GM21528 (cell line): ENCODE results near the gene NRAS.

ENCODE experiments used
- ATAC-seq: cut with Tn5 transposase; IDR thresholded peaks from one replicate; pipeline ENCODE4 v1.9.1; 2021; ENCODE audit warnings: mild to moderate bottlenecking, moderate library complexity; ENCODE audit not compliant: unreplicated experiment, low FRiP score

NRAS gene

DNA sequence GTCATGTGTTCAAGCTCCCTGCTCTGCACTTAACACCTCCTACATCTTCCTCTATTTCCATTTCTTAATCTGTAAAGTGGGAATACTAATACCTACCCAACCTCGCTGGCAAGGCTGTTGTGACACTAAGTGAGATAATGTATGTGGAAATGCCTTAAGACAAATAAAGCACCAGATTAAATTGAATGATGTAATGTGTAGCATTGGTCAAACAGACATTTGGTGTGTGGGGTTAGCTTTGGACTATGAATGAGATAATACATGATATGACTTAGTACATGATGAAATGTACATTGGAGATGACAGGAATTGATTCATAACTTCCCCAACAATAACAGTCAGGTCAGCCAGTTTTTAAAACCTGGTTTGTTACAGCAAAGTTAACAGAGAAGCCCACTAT lies 26.4 kb downstream of the NRAS start:
- ATAC-seq, result no peak

DNA sequence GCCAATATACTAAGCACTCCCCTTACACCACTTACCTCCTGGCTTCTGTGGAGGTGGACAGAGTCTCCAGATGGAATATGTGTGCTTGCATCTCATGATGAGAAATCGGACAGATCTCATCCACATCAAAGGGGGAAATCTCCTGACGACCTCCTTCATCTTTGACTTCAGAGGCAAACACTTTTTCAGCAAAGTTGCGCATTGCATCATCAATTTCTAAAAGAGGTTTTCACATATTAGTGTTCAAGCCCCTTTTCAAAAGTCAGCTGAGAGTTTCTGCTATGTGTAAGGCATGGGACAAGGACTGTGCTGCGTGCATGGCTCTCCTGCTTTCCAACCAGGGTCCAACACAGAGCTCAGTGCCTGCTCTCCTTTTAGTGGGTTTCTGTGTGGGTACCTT lies 28.0 kb downstream of the NRAS start:
- ATAC-seq, result no peak

DNA sequence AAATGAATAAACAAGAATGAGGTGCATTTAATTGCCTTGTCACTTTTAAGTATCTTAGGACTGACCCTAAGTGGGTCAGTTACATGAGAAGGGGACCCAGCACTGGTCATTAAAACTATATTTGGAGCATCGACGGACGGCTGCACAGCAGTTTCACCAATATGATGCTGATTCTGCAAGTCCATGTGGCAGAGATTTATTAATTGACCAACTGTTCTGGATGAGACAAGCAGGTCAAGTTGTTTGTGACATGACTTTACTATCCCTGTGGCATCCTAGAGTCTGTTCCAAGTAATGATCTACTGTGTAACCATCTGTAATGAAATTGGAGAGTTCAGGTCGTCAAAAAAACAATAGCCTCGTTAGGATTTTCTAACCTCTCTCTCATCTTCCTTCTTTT lies 30.7 kb downstream of the NRAS start:
- ATAC-seq, result no peak

DNA sequence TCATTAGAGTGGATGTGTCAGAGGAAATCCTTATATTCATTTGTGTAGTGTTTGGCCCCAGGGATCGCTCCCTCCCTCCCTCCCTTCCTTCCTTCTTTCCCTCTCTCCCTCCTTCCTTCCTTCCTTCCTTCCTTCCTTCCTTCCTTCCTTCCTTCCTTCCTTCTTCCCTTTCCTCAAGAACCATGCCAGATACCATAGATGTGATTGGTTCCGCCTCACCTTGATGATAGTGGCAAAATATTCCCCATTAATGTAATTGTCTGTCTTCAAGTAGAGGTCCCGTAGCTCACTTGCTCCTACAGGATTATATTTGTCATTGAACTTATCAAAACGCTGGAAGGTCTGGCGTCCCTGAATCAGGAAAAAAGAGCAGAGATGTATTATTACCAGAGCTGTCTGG lies 38.9 kb downstream of the NRAS start:
- ATAC-seq, result no peak

DNA sequence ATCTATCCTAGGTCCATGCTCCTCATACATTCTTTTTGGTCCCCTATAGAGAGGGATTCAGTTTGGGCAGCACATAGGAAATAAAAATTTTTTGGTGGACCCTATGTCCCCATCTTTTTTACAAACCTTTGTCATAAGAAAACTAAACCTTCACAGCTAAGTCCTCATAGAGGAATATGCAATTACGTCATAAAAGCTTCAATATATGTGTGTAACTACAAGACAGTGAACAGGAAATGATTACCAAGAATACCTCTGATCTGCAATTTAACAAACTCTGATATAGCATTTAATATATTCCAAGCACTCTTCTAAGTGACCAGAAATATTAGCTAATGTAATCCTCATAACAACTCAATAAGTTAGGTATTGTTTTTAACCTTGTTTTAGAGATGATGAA lies 40.5 kb downstream of the NRAS start:
- no peak for ATAC-seq

DNA sequence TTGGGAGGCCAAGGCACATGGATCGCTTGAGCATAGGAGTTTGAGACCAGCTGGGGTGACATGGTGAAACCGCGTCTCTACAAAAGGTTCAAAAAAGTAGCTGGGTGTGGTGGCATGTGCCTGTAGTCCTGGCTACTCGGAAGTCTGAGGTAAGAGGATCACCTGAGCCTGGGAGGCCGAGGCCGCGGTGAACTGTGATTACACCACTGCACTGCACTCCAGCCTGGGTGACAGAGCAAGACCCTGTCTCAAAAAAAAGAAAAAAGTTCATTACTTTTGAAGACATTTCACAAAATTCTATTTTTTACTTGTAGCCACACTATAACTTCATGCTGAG lies 44.7 kb downstream of the NRAS start:
- ATAC-seq, result no peak

DNA sequence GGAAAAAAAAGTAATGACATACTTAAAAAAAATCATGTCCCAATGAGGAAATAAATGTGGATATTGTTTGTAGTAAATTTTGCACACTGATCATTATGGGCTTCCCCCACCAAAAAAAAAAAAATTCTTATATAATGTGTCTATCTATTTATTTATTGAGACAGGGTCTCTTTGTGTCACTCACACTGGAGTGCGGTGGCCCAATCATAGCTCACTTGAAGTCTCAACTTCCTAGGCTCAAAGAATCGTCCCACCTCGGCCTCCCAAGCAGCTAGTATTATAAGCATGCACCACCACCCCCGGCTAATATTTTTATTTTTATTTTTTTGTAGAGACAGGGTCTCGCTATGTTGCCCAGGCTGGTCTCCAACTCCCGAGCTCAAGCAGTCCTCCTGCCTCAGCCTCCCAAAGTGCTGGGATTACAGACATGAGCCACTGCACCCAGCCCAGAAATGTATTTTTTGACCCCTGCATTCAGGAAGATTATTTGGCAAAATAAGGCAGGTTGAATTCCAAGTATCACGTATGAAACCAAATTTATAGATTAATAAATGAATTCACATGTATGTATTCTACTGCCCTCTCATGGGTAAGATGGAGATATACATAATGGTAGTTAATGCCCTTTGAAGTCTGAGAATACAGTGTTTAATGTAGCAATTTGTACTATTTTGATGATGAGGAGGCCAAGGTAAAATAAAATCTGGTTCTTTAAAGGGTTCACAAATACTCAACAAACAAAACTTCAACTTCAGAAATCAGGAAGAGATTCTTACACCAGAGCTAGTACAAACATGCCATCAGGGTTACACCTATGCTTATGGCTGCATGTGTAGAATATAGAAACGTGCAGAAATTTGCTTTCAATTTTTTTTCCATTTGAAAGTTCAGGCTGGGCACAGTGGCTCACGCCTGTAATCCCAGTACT lies 45.3 kb downstream of the NRAS start:
- ATAC-seq, result no peak

DNA sequence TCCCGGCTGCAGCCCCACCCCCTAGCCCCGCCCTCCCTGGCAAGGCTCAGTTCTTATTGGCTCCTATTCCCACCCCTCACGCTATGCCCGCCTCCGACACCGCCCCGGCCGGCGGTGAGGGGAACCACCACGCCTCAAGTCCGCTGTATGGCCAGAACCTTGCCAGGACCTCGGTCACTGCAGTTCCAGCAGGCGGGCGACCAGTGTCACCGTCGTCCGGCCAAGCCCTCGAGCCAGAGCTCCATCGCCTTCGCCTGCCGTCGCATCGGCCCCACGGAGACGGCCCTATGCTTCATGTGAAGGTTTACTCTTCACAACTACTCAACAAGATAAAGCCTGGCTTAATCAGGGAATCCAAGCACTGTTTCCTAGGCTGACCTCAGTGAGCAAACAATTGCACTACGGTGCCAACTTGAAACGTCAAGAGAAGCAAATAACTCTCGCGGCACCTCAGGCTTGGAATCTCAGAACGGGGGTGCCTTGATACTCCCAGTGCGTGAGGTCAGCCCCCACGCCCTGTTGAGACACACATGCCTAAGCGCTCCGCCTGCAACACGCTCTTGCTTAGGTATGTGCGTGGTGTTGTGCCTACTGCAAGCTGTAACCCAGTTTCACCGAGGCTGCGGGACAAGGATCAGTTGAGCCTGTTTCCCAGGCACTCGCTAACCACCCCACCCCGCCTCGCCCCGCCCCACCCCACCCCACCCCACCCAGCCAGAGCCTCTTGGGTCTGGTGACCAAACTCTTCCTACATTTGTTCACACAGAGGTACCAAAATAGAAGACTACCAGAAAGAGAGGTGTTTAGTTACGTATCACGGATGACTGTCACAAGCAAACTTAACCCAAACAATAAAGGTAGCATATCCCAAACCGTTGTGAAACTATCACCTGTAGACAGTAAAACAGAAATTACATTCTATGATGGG lies 46.2 kb downstream of the NRAS start:
- ATAC-seq, result peak; percentile 98

DNA sequence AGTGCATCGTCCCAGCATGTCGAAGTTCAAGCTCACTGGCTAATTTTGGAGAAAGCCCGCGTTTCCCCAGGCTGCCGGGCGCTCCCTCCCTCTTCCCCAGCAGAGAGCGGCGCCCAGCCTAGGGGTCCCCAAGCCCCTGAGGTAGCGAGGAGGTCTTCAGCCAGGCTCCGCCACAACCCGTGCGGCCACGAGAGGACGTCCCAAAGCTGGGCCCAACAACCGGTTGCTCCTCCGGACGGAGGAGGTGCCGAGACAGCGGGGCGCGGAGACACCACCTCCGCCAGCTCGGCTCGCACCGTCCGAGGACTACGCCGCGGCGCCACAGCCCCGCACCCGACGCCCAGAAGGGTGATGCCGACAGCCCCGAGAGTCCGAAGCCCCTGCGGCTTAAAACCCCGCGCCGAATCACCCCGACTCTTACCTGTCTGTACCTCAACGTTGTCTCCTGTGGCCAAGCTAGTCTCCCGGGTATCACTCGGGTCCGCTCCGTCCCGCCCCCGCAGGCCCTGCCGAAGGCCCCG lies 46.9 kb downstream of the NRAS start, which contains the start of gene DENND2C:
Gene DENND2C, minus strand, starts transcription at position 488 of the 521 bp plus-strand sequence. CDS start 44,065 bp downstream, outside the sequence.
- peak; percentile 69 for ATAC-seq

DNA sequence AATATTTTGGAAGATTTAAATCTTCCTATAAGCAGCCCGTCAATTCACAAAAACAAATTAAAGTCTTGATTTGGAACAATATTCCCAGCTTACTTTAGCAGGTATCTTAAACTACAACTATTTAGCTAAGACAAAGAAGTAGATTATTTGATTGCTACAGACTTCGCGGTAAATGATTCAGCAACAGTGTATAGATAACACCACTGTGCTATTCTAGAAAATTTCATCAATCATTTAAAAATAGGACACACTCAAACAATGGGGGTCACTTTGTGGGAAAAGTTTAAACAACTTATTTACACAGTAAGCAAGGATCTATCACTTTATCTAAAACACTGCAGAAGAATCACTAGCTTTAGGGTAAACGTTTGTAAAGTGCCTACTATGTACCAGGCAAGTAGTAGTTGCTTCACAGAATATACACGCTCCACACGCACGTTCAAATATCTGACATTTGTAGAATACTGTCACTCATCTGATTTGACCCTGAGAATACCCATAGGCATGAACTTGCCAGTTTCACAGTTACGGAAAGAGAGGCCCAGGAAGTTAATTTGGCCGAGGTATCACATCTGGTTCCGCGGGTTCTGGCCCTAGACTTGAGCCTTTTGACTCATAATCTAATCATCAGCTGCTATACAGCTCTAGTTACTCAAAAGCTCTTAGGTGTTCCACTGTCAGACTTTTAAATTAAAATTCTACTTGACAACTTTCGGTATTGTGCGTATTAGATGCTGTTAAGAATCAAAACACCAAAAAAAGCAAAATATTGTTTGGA lies 47.6 kb downstream of the NRAS start:
- ATAC-seq, result no peak

DNA sequence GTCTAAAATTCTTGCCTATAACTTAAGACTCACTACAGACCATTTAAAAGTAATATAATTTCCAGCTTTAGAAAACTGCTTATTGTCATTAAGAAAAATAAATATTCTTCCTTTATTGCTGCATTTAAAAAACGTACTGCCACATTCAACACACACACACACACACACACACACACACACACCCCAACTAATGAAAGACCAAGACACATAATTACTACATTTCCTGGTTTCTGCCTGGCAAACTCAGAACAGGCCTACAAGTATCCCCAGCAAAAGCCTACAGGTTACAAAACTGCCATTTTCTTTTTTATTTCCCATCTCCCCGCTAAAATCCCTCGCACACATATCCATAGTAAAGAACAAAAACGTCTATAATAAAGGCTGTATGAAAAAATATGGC lies 48.2 kb downstream of the NRAS start:
- no peak for ATAC-seq

DNA sequence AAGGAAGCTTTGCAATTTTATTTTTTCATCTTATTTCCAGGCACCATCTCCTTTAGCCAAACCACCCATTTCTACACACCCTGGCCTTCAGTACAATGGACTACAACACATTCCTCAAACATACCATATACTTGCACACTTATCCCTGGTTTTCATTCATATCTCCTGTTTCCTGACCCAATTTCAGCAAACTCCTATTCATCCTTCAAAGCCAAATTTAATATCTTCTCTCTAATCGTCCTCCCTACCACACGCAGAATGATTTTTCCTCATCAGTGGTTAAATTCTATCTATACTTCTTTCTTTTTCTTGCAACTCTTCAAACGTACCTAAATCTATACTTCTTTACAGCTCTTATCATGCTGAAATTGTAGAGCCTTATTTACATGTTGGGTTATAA lies 49.6 kb downstream of the NRAS start:
- ATAC-seq, result no peak

DNA sequence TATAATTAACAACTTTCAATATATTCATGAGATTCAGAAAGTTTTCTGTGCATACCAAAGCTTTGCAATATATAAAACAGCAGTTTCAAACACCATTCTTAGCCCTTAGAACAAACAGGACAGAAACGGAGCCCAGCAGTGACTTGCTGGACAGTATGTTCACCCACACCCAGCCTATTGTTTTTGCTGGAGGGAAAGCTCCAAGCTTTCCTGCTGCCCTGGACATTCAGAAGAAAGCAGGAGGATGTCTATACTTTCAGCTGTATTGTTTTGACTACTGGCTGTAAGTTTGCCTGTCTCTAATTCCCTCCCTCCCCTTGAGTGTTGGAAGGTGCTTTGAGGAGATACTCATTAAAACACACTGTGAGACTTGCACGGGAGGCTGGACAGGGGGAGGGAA lies 56.3 kb downstream of the NRAS start:
- no peak for ATAC-seq
